ENCODE results near the gene LRRFIP1.
"Not testable (repeated sequence)": the region's sequence is repeated elsewhere in the genome, so short reads cannot be mapped to it uniquely, and the experiment has no call there.

LRRFIP1 gene

GRCh38 chr2:237597196-237598145 is 29.9 kb upstream of the LRRFIP1 start:
- no peak for DNase-seq

GRCh38 chr2:237598468-237599208 is 28.7 kb upstream of the LRRFIP1 start:
- DNase-seq = no peak

- DNase-seq = no peak
Observed at GRCh38 chr2:237599465-237600110, 27.8 kb upstream of the LRRFIP1 start.

GRCh38 chr2:237600205-237600846 is 27.1 kb upstream of the LRRFIP1 start:
- no peak for DNase-seq

DNA sequence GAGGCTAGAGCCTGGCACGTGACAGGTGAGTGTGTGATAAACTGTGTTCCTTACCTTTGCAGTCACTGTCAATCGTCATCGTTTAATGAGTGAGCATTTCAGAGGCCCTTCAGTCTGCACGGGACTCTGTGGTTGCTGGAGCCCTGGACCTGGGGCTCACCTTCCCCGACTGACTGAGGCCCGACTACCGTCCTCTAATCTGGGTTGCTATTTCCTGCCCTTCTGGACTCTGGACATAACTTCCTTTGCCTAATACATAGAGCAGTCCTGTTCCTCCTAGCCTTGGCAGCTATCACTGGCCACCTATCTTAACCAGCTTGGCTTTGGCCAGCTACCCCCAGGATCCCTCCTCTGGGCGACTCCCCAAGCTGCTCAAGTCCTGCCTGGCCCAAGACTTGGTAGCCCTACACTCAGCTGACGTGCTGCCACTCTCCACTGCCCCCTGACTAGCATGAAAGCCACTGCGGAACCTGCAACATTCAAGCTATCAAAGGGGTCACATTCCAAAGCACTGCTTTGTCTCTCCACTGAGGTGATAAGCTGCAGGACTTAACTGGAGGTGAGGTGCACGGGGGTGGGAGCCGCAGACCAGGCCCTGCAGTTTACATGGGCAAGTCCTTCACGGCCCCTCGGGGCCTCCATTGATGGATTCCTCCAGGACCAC is 25.8 kb upstream of the LRRFIP1 start:
- no peak for DNase-seq

DNA sequence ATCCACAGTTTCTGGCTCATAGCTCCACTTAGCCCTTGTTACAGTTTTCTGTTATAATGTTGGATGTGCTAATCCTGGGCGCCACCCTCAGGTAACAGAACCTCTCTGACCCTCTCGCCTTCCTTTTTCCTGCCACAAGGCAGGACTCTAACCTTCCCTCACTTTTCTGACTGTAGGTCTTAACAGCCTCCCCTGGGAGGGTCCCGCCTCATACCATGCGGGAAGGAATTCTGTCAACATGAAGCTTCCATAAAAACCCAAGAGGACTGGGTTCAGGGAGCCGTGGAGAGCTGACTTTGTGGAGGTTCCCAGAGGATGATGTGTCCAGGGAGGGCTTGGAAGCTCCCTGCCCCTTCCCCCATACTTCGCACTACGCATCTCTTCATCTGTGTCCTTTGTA is 25.0 kb upstream of the LRRFIP1 start:
- DNase-seq = no peak

GRCh38 chr2:237603049-237603717 is 24.2 kb upstream of the LRRFIP1 start:
- DNase-seq = no peak

DNA sequence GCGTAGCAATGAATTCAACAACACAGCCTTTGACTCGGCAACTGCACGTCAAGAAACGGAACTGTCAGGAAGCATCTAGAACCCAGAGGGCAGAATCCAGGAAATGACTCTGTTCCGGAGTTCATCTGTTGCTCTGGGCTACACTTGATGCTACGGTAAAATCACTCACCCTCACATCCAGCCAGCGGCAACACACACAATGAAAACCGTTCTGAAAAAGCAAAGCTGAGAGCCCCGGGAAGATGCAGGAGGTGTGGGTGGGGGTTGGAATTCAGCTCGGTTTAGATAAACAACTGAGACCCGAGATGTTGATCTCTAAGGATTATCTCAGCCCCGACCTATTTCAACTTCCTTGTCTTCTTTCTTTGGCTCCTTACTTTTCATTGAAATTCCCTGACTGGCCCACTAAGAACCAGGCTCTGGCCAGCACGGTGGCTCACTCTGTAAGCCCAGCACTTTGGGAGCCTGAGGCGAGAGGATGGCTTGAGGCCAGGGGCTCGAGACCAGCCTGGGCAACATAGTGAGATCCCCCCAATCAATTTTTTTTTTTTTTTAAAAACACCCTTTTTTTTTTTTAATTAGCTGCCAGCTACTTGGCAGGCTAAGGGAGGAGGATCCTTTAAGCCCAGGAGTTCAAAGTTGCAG is 23.5 kb upstream of the LRRFIP1 start:
- peak; percentile 5 for DNase-seq

DNA sequence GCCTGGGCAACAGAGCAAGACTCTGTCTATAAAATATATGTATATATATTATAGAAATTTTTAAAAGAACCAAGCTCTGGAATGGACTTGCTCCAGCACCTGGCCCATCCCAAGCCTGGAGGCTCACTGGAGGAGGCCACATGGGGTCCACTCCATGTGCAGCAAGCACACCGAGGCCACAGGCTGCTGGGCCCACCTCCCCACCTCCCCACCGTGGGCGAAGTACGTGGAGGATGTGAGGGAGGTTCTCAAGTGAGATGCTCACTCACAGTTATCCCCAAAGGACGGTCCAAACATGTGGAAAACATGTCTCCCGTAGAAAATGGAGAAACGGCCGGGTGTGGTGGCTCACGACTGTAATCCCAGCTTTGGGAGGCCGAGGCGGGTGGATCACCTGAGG is 23.0 kb upstream of the LRRFIP1 start:
- no peak for DNase-seq

GRCh38 chr2:237604960-237605359 is 22.4 kb upstream of the LRRFIP1 start:
- no peak for DNase-seq

DNA sequence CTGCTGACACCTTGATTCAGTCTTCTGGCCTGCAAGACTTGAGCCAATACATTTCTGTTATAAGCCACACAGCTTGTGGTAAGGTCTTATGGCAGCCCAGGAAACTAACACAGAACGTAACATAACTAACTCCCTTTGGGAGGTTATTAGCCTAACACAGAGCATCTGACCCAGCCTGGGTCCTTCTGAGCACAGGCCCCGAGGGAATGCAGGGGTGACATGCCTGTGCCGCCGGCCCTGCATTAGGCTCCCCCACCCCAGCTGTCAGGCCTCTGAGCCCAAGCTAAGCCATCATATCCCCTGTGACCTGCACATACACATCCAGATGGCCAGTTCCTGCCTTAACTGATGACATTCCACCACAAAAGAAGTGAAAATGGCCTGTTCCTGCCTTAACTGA is 20.9 kb upstream of the LRRFIP1 start:
- DNase-seq = not testable (repeated sequence)

GRCh38 chr2:237612527-237613357 is 14.6 kb upstream of the LRRFIP1 start:
- DNase-seq = no peak

GRCh38 chr2:237613679-237614078 is 13.7 kb upstream of the LRRFIP1 start:
- DNase-seq = no peak

DNA sequence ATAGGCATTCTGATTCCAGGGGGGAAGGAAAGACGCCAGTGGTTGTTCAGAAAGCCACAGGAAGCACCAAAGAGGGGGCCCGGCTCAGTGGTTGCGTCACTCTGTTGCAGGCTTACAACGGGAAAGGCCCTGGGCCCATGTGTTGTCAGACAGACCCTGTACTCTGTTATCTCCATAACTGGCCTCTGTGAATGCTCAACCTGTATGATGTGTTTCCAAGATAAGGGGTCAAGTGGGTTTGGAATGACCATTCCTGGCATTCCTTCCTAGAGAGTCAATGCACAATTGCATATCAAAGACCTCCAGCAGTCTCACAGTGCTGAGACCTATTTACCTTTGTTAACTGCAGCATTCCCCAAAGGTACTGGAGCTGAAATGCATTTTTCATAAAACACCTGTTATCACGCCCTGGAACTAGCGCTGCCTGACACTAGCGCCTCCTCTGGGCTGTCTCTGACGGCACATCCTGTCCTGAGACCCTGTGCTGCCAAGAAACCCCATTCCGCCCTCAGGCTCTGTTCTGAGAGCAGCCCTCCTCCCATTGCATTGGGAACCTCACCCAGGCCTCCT is 13.2 kb upstream of the LRRFIP1 start:
- no peak for DNase-seq

GRCh38 chr2:237615631-237616249 is 11.6 kb upstream of the LRRFIP1 start:
- DNase-seq = no peak

GRCh38 chr2:237616373-237616733 is 11.0 kb upstream of the LRRFIP1 start:
- no peak for DNase-seq

GRCh38 chr2:237616734-237617586 is 10.4 kb upstream of the LRRFIP1 start:
- no peak for DNase-seq

- DNase-seq = no peak
Observed at GRCh38 chr2:237617587-237617982, 9.8 kb upstream of the LRRFIP1 start.

DNA sequence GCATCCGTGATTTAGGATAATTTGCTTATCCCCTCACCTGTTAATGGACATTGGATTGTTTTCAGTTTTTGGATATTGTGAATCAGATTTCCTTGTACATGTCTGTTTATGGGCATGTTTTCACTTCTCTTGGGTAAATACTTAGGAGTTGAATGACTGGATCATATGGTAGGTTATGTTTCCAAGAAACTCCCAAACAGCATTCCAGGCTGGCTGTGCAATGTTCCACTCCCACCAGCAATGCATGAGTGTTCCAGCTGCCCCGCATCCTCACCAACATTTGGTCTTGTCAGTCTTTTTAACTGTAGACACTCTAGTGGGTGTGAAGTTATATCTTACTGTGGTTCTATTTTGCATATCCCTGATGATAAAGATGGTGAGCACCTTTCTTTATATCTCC is 8.9 kb upstream of the LRRFIP1 start:
- DNase-seq = no peak

Measured in GF-D8 (cell line).